ENCODE measurements around the gene ARGLU1.

DNA sequence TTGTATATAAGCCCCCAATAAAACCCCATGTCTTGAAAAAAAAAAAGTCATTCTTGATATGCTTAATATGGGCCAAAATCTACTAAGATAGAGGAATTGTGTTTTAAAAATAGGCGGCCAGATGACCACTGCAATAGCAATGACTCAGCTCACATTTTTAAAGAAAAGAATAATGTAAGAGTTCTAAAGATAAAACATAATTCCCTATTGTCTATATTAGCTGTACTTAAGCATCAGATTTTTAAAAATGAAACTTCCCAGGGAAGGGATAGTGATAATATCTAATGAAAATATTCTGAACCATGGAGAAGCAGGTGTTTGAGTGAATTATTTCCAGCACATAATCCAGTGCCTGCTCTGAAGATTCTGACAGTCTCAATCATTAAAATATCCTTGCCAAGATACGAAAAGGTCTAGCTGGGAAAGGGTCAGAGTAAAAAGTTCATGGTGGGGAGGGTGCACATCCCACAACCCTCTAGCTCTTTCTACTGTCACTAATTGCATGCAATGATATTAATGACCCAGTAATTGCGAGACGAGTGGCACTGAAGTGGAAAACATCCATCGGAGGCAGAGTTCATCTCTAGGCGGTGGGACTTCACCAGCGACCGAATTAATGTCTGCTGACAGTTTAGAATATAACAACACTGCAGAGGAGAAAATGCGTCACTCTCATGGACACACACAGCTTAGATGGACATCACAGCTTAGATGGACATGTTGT lies 64.0 kb downstream of the ARGLU1 start:
- no peak for TF ChIP-seq CTCF (IDR thresholded peaks at IDR 0.05)
- TF ChIP-seq POLR2AphosphoS5 (IDR thresholded peaks at IDR 0.05): no peak
- no peak for TF ChIP-seq POLR2A (IDR thresholded peaks at IDR 0.05)

Measured in breast epithelium (tissue), 3 donors.